C4-2B (cell line): ENCODE data around the gene KRT222.

Experiments
- H3K27ac ChIP-seq: fragments of 450-650 bp; 2 replicates; pipeline ENCODE4 v1.5.1; 2017
- CTCF ChIP-seq: fragments of 450-650 bp; conservative IDR thresholded peaks from 2 replicates; pipeline ENCODE4 v1.5.1; 2017; ENCODE audit warnings: mild to moderate bottlenecking
- ZFX ChIP-seq: fragments of 450-650 bp; IDR thresholded peaks from 2 replicates; pipeline ENCODE4 v1.6.1; 2017

The KRT222 gene

DNA sequence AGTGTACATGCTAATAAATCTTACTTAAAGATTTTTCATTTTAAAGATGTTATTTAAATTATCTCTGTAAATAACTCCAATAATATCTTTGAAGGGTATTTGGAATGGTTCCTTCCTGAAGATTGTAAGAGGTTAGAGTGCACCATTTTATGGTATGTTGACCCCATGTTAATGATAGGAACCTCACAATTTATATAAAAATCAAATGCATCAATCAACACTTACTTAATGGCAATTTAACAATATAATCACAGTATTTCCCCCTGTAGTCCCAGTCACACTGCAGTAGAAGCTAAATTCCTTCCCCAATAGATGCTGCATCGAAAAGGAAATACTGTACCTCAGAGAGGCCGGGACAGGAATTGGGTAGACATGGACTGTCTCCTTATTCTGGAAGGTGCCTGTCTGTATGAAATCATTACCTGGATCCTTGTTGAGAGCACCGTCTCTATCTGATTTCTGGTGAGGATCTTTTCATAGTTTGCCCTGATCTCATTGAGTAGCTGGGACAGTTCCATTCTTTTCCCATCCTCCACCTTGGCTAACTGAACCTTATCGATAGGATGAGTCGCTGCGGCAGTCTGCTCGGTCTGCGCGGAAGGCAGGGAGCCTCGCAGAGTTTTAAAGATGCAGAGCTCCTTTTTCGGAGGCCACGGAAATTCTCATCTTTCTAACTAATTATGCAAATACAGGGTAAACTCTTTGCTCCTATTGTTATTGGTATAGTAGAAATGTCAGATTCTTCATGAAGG is at the start of gene KRT222:
Gene KRT222 (minus strand): TSS at position 596 of the 752 bp plus-strand sequence. CDS start 78 bp downstream, at position 518.
- no peak for TF ChIP-seq CTCF
- H3K27ac ChIP-seq, result no peak within 1 kb of the TSS

GRCh38 chr17:40714473-40714872 is 49.5 kb upstream of the KRT222 start:
- TF ChIP-seq ZFX (no peak), CTCF (no peak)

DNA sequence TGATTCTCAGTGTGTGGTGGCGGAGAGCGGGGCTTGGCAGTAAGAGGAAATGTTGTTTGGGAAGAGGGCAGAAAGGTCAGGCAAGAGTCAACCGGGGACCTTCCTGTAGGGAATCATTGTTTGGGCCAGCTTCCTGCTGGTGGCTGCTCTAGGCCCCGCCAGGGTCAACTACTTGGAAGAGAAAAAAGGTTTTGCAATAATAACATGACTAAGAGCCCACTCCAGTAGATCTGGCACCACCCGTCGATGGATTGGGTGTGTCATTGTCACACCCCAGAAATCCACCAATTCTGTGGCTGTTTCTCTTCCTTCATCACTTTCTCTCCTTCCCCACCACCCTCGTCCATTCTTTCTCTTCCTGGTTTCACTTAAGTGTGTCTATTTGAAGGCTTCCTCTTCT is 42.8 kb upstream of the KRT222 start:
- H3K27ac ChIP-seq, result no peak overlapping the region
- TF ChIP-seq CTCF (no peak), ZFX (no peak)

More at GRCh38 chr17:40714473-40714872, 49.5 kb upstream of the KRT222 start:
- H3K27ac ChIP-seq, result no peak overlapping the region

- no peak for TF ChIP-seq ZFX
- TF ChIP-seq CTCF, result no peak
Observed at GRCh38 chr17:40705584-40705983, 40.6 kb upstream of the KRT222 start.

GRCh38 chr17:40703652-40704051 is 38.7 kb upstream of the KRT222 start, which contains the start of gene KRT24:
TSS of gene KRT24 (minus strand) at chr17:40703752. CDS start at chr17:40703693, 59 bp downstream.
- H3K27ac ChIP-seq, result no peak within 1 kb of the TSS
- TF ChIP-seq CTCF (no peak), ZFX (no peak)

More at GRCh38 chr17:40705584-40705983, 40.6 kb upstream of the KRT222 start:
- H3K27ac ChIP-seq, result no peak overlapping the region

GRCh38 chr17:40702271-40702670 is 37.3 kb upstream of the KRT222 start:
- no peak for TF ChIP-seq CTCF
- no peak for TF ChIP-seq ZFX

DNA sequence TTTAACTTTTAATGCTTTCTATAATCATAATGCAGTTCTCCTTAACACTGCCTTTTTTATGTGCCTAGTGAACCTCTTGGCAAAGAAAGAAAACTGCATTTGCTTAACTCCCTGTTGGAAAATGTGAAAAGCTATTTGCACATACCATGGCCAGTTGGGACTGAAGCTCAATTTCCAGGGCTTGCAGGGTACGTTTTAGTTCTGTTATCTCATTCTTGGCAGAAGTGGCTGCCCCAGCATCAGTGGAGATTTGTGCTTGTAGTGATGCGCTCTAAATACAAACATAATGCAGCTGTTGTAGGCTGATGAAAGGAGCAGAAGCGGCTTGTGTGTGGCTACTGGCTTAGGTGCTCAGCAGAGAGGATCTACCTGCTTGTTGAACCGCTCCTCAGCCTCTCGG is 34.9 kb upstream of the KRT222 start:
- TF ChIP-seq ZFX, result no peak
- no peak for TF ChIP-seq CTCF
- H3K27ac ChIP-seq, result no peak overlapping the region

More at GRCh38 chr17:40702271-40702670, 37.3 kb upstream of the KRT222 start:
- H3K27ac ChIP-seq, result no peak overlapping the region
